Mucosa of descending colon (tissue), 3 donors: Measurements from ENCODE around the gene PKIB. TPM values are rescaled to one million over a fixed set of nuclear protein-coding genes. Genes with fewer than 3 reads are reported as not detected.
A peak's percentile ranks its signal among the peaks of the same experiment; 100 is the strongest.

Experiments
- ATAC-seq: fragments of 200-7000 bp; cut with Tn5 transposase; one replicate; pipeline ENCODE4 v1.9.1; 2020; ENCODE audit warnings: mild to moderate bottlenecking, moderate library complexity
- DNase-seq, 3 donors: peaks; one replicate each; pipeline ENCODE4 v3.0.0-alpha.2; 2020
- H3K36me3 ChIP-seq: fragments of 200-600 bp; one replicate; pipeline ENCODE4 v1.8.0; 2021; ENCODE audit warnings: low read depth, mild to moderate bottlenecking
- H3K4me1 ChIP-seq: fragments of 200-600 bp; one replicate; pipeline ENCODE4 v1.8.0; 2021; ENCODE audit warnings: low read depth, mild to moderate bottlenecking
- H3K4me3 ChIP-seq: fragments of 200-600 bp; one replicate; pipeline ENCODE4 v1.8.0; 2021; ENCODE audit warnings: mild to moderate bottlenecking
- H3K9me3 ChIP-seq: fragments of 200-600 bp; one replicate; pipeline ENCODE4 v1.8.0; 2021; ENCODE audit warnings: mild to moderate bottlenecking
- intact Hi-C, 2 donors: fragments of 100-400 bp; cut with DNase I in 1 of 2; cut with micrococcal nuclease in 1 of 2; formaldehyde crosslinking; loops; one replicate each; pipeline versions ENCODE4 v1.11.0 to v1.11.1; 2022; cut with DNase I, micrococcal nuclease
- total RNA-seq, 3 donors: library from RNA; stranded (reverse); fragmentation: NEBNext Ultra II Directional in 2 of 3; extraction: Animal tissue kit (Norgen Biotek cat#: 25700) in 2 of 3; gene quantifications; one replicate each; pipeline versions ENCODE4 v1.2.1 to v1.2.4, GENCODE V29; 2021 to 2023
- TF ChIP-seq, protein P1 (sequence below): fragments of 200-600 bp; IDR thresholded peaks from one replicate; pipeline ENCODE4 v1.8.0; 2022; ENCODE audit warnings: antibody characterized with exemption, mild to moderate bottlenecking
- donor health status: DM: no; HTN: no; CAD: no; lungs with moderate emphysema.
- donor health status: DM: no; HTN: no; CAD: no.
- donor health status: DM: no; HTN: yes; CAD: no.

The PKIB gene
- total RNA-seq, 3 donors from 2014 or later, result 75.1 to 214 (median 122) TPM

DNA sequence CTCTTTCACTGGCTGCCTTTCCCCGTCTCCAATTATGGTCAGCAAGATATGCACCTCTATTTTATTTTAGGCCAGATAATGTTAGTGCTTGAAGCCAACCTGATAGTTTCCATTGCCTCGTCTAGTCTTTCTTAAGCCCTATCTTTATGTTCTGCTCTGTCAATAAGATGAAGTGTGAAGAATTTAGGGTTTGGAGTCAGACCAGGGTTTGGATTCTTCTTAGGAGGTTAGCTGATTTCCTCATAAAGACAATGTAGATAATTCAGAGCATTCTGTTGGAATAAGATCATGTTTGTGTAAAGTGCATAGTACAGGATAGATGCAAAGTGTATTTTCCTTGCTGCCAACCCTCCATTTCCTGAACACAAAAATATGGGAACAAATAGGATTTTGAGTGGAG lies 43.8 kb downstream of the PKIB start:
- DNase-seq, result no peak
- no peak overlapping the region for H3K4me3 ChIP-seq
- no peaks in the 10 kb centered on the region for H3K9me3 ChIP-seq
- intact Hi-C loops, result no loop called here
- H3K4me1 ChIP-seq, result peaks cover 5% of the 10 kb centered on the region
- no peaks in the 10 kb centered on the region for H3K36me3 ChIP-seq
- ATAC-seq, result no peak
- TF ChIP-seq, protein P1, sequence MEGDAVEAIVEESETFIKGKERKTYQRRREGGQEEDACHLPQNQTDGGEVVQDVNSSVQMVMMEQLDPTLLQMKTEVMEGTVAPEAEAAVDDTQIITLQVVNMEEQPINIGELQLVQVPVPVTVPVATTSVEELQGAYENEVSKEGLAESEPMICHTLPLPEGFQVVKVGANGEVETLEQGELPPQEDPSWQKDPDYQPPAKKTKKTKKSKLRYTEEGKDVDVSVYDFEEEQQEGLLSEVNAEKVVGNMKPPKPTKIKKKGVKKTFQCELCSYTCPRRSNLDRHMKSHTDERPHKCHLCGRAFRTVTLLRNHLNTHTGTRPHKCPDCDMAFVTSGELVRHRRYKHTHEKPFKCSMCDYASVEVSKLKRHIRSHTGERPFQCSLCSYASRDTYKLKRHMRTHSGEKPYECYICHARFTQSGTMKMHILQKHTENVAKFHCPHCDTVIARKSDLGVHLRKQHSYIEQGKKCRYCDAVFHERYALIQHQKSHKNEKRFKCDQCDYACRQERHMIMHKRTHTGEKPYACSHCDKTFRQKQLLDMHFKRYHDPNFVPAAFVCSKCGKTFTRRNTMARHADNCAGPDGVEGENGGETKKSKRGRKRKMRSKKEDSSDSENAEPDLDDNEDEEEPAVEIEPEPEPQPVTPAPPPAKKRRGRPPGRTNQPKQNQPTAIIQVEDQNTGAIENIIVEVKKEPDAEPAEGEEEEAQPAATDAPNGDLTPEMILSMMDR, result no peak

DNA sequence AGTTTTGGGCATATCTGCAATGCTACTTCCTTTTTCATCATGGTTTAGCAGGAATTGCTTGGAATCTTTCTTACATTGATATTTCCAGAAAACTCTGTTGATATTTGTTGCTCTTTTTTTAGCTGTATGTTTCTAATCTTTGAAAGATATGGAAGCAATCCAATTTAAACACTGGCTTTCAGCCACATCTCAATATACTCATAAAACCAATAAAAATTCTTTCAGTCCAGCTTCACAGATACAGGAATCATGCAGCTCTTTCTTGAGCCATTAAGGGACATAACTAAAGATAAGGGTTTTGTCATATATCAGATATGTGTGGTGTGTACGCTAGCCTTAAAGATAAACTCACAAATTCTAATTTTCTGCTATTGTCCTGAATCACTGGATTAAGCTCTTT lies 47.4 kb downstream of the PKIB start:
- DNase-seq (no peak), ATAC-seq (peak; percentile 76)
- no peaks in the 10 kb centered on the region for H3K9me3 ChIP-seq
- no peaks in the 10 kb centered on the region for H3K36me3 ChIP-seq
- H3K4me3 ChIP-seq, result no peak overlapping the region
- intact Hi-C loops, result no loop called here
- TF ChIP-seq, protein P1, result no peak
- H3K4me1 ChIP-seq, result peaks cover 4% of the 10 kb centered on the region

DNA sequence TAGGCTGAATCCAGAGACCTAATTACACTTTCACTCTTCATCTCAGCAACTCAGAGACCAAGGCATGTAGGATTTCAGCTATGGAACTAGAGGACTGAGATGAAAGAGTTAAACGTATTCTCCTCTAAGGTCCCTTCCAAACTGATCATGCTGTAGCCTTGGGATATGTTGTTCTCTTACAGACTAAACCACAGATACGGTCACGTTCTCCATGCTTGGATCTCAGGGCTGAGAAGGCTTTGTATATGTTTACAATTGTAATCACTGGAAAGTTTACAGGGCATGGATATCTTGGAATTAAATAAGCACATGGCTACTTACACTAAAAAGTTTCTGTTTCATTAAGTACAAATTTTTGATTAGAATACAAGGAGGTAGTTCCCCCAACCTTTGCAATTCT lies 50.1 kb downstream of the PKIB start:
- no peaks in the 10 kb centered on the region for H3K9me3 ChIP-seq

DNA sequence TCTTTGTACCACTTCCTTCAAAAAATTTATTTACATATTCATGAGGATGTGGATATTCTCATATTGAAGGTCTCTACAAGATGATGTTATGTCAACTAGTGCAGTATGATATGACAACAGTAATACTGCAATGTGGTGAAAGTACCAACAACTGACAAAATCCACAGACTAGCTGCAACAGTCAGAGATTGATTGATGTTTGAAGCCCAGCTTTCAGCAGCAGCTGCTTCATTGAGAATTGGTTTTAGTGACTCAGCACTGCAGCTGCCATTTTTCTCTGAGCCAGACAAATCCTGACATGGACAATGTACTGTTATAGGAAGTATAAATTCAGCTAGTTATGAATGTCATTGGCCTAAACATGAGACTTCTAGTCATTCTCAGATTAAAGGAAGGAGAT lies 53.8 kb downstream of the PKIB start:
- no peaks in the 10 kb centered on the region for H3K36me3 ChIP-seq
- no peaks in the 10 kb centered on the region for H3K9me3 ChIP-seq
- TF ChIP-seq, protein P1, result no peak
- intact Hi-C loops, result no loop called here
- H3K4me1 ChIP-seq, result no peaks in the 10 kb centered on the region
- DNase-seq, result no peak
- no peak overlapping the region for H3K4me3 ChIP-seq
- no peak for ATAC-seq

More for the DNA sequence above, 50.1 kb downstream of the PKIB start:
- no peaks in the 10 kb centered on the region for H3K4me1 ChIP-seq
- H3K4me3 ChIP-seq, result no peak overlapping the region
- DNase-seq (no peak), ATAC-seq (no peak)
- TF ChIP-seq, protein P1, result no peak
- no peaks in the 10 kb centered on the region for H3K36me3 ChIP-seq
- intact Hi-C loops, result no loop called here

DNA sequence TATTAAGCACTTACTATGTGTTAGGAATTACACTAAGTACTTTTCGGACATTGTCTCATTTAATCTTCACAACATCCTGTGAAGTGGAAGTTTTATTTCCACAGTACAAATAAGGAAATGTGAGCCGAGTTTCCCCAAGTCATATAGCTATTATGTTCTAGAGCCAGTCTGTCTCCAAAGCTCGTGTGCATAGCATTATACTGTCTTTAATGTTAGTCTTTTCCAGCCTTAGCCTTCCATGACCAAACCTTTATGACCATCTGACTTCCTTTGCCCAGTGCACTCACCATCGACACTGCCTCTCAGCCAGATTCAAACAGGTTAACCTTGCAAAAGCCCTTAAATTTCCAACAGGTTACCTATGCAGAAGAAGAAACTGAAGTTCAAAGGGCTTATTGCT lies 55.7 kb downstream of the PKIB start:
- ATAC-seq, result peak; percentile 95

More for the DNA sequence above, 55.7 kb downstream of the PKIB start:
- Histone ChIP-seq H3K9me3 (no peaks in the 10 kb centered on the region), H3K4me3 (no peak overlapping the region), H3K4me1 (peaks cover 8% of the 10 kb centered on the region), H3K36me3 (no peaks in the 10 kb centered on the region)
- TF ChIP-seq, protein P1, result no peak
- intact Hi-C loops, result no loop called here
- DNase-seq, result peak in 1 of 3 donors; percentile 29
